SU-DHL-6 (cell line): ENCODE data around the gene GPHN.

Experiments used
- H2AFZ ChIP-seq: fragments of 200-600 bp; sonication (generic); 2 replicates; pipeline ENCODE4 v1.6.1; 2014; ENCODE audit warnings: low read depth, mild to moderate bottlenecking, moderate library complexity, mixed read lengths, antibody characterized with exemption, low read length; ENCODE audit not compliant: severe bottlenecking
- H3F3A ChIP-seq: fragments of 200-600 bp; shearing (Covaris generic); 2 replicates; pipeline ENCODE4 v1.6.0; 2016; ENCODE audit warnings: antibody characterized with exemption, mild to moderate bottlenecking; ENCODE audit not compliant: insufficient read depth
- H3K27ac ChIP-seq: fragments of 200-600 bp; sonication (generic); 2 replicates; pipeline ENCODE4 v1.5.1; 2016; ENCODE audit warnings: low read depth, mild to moderate bottlenecking, low read length, moderate library complexity, mixed read lengths
- H3K27me3 ChIP-seq: fragments of 200-600 bp; sonication (generic), shearing (Covaris generic); 2 replicates; pipeline ENCODE4 v1.6.0; 2014; ENCODE audit warnings: mild to moderate bottlenecking, low read length
- H3K36me3 ChIP-seq: fragments of 200-600 bp; sonication (generic); 2 replicates; pipeline ENCODE4 v1.6.1; 2014; ENCODE audit warnings: mild to moderate bottlenecking, low read length, mixed read lengths
- H3K4me2 ChIP-seq: fragments of 300-600, 200-600 bp; shearing (Covaris generic), sonication (generic); 2 replicates; pipeline ENCODE4 v1.6.0; 2014; ENCODE audit warnings: low read length, low read depth, mild to moderate bottlenecking; ENCODE audit not compliant: poor library complexity, severe bottlenecking
- H3K4me3 ChIP-seq: fragments of 200-600 bp; sonication (generic); 2 replicates; pipeline ENCODE4 v1.5.1; 2014; ENCODE audit warnings: antibody characterized with exemption, low read length, mild to moderate bottlenecking, mixed read lengths; ENCODE audit not compliant: insufficient read depth, poor library complexity, severe bottlenecking
- H3K79me2 ChIP-seq: fragments of 200-600 bp; sonication (generic); 2 replicates; pipeline ENCODE4 v1.6.1; 2014; ENCODE audit warnings: mild to moderate bottlenecking, low read length, moderate library complexity; ENCODE audit not compliant: insufficient read depth
- H3K9ac ChIP-seq: fragments of 200-600 bp; sonication (generic); 2 replicates; pipeline ENCODE4 v1.7.0; 2014; ENCODE audit warnings: mild to moderate bottlenecking, low read length
- H3K9me2 ChIP-seq: fragments of 200-600 bp; sonication (generic); replicated peaks from 2 replicates; pipeline ENCODE4 v1.6.1; 2014; ENCODE audit warnings: low read length; ENCODE audit not compliant: insufficient read depth
- H3K9me3 ChIP-seq: fragments of 200-600 bp; sonication (generic); 2 replicates; pipeline ENCODE4 v1.6.1; 2014; ENCODE audit warnings: low read length, mixed read lengths; ENCODE audit not compliant: insufficient read depth
- H4K20me1 ChIP-seq: fragments of 200-600 bp; sonication (generic); 2 replicates; pipeline ENCODE4 v1.6.1; 2014; ENCODE audit warnings: low read depth, mild to moderate bottlenecking, antibody characterized with exemption, low read length, moderate library complexity, mixed read lengths
- EZH2phosphoT487 ChIP-seq: fragments of 200-600 bp; sonication (generic), shearing (Covaris generic); conservative IDR thresholded peaks from 2 replicates; pipeline ENCODE4 v1.6.1; 2018; ENCODE audit warnings: mild to moderate bottlenecking, antibody characterized with exemption, low read length, moderate library complexity, mixed read lengths
- TF ChIP-seq, protein P1 (sequence below): fragments of 200-600 bp; sonication (generic); IDR thresholded peaks from one replicate; pipeline ENCODE4 v1.5.1; 2017; ENCODE audit warnings: antibody characterized with exemption, mild to moderate bottlenecking, low read length, moderate library complexity; ENCODE audit not compliant: insufficient read depth, poor library complexity, severe bottlenecking

GPHN gene

GRCh38 chr14:66638689-66639088, 130.7 kb downstream of the GPHN start:
- no peak overlapping the region for H2AFZ ChIP-seq
- no peaks in the 10 kb centered on the region for H3K36me3 ChIP-seq
- H3K9ac ChIP-seq, result no peak overlapping the region
- H3F3A ChIP-seq, result no peaks in the 10 kb centered on the region
- H3K4me2 ChIP-seq, result no peak overlapping the region
- no peaks in the 10 kb centered on the region for H4K20me1 ChIP-seq
- H3K79me2 ChIP-seq, result no peaks in the 10 kb centered on the region
- no peaks in the 10 kb centered on the region for H3K9me3 ChIP-seq
- no peak overlapping the region for H3K4me3 ChIP-seq
- no peak overlapping the region for H3K27ac ChIP-seq
- TF ChIP-seq EZH2phosphoT487, result no peak
- TF ChIP-seq, protein P1, sequence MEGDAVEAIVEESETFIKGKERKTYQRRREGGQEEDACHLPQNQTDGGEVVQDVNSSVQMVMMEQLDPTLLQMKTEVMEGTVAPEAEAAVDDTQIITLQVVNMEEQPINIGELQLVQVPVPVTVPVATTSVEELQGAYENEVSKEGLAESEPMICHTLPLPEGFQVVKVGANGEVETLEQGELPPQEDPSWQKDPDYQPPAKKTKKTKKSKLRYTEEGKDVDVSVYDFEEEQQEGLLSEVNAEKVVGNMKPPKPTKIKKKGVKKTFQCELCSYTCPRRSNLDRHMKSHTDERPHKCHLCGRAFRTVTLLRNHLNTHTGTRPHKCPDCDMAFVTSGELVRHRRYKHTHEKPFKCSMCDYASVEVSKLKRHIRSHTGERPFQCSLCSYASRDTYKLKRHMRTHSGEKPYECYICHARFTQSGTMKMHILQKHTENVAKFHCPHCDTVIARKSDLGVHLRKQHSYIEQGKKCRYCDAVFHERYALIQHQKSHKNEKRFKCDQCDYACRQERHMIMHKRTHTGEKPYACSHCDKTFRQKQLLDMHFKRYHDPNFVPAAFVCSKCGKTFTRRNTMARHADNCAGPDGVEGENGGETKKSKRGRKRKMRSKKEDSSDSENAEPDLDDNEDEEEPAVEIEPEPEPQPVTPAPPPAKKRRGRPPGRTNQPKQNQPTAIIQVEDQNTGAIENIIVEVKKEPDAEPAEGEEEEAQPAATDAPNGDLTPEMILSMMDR, result no peak
- H3K27me3 ChIP-seq, result no peaks in the 10 kb centered on the region
- no peaks in the 10 kb centered on the region for H3K9me2 ChIP-seq

DNA sequence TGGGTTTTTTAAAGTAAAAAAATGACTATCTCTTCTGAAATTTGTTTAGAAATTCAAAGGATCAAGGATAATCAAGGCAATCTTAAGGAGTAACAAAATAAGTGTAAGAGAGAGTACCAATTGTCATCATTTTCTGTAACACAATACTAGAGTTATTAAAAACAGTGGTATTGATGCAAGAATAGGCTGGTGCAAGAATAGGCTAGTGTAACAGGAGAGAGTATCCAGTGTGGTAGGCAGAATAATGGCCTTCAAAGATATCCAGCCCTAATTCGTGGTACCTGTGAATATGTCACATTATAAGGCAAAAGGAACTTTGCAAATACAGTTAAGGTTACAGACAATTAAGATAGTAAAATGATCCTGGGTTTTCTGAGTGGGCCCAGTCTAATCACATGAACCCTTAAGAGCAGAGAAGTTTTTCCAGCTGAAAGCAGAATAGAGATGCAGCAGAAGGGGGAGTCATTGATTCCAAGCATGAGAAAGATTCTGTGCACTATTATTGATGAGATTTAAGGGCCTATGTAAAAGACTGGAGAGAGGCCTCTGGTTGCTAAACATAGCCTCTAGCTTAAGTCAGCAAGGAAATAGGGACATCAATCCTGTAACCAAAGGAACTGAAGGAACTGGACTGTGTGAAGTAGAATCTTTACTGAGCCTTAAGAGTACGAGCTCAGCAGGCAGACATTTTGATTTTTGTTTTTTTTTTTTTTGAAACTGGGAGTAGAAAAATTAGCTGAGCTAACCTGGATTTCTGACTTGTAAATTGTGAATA, 134.1 kb downstream of the GPHN start:
- Histone ChIP-seq H4K20me1 (no peaks in the 10 kb centered on the region), H3K4me3 (no peak overlapping the region), H2AFZ (no peak overlapping the region), H3K9me2 (no peaks in the 10 kb centered on the region), H3K36me3 (no peaks in the 10 kb centered on the region), H3K79me2 (no peaks in the 10 kb centered on the region), H3K9ac (no peak overlapping the region), H3K27me3 (no peaks in the 10 kb centered on the region), H3K9me3 (no peaks in the 10 kb centered on the region), H3F3A (no peaks in the 10 kb centered on the region), H3K27ac (no peak overlapping the region), H3K4me2 (no peak overlapping the region)
- TF ChIP-seq, protein P1, result no peak
- TF ChIP-seq EZH2phosphoT487, result no peak

GRCh38 chr14:66643344-66643743, 135.4 kb downstream of the GPHN start:
- Histone ChIP-seq H2AFZ (no peak overlapping the region), H3K9ac (no peak overlapping the region), H3K9me3 (no peaks in the 10 kb centered on the region), H3K79me2 (no peaks in the 10 kb centered on the region), H3K27ac (no peak overlapping the region), H3F3A (no peaks in the 10 kb centered on the region), H3K9me2 (no peaks in the 10 kb centered on the region), H3K36me3 (no peaks in the 10 kb centered on the region), H3K4me3 (no peak overlapping the region), H3K27me3 (no peaks in the 10 kb centered on the region), H4K20me1 (no peaks in the 10 kb centered on the region), H3K4me2 (no peak overlapping the region)
- TF ChIP-seq EZH2phosphoT487, result no peak
- TF ChIP-seq, protein P1, result no peak
